Measurements from ENCODE around the gene ZNF202. TPM values are rescaled to one million over a fixed set of nuclear protein-coding genes. Genes with fewer than 3 reads are reported as not detected.
"Not testable (repeated sequence)": the region's sequence is repeated elsewhere in the genome, so short reads cannot be mapped to it uniquely, and the experiment has no call there.

Gene ZNF202
- total and polyA plus RNA-seq, 9 donors, result 13.0 to 22.8 (median 16.7) TPM

- no CpG with 5 or more reads among the region's 1 CpG for whole genome bisulfite sequencing (ENCODE audit: insufficient coverage)
These were observed 24.1 kb upstream of the ZNF202 start for GRCh38 chr11:123765601-123766000.

GRCh38 chr11:123762422-123762821 is 21.0 kb upstream of the ZNF202 start:
- H3K4me3 ChIP-seq (ENCODE audit: low read length), result no peak overlapping the region
- no peaks in the 10 kb centered on the region for H3K4me1 ChIP-seq (ENCODE audit: control insufficient read depth, insufficient read depth, low read length)
- peaks cover 6% of the 10 kb centered on the region for H3K9me3 ChIP-seq (replicated peaks; ENCODE audit: control insufficient read depth, low read depth, low read length)
- DNase-seq, result no peak
- H3K27me3 ChIP-seq (ENCODE audit: control insufficient read depth, insufficient read depth, low read length), result no peaks in the 10 kb centered on the region
- H3K27ac ChIP-seq (ENCODE audit: low read length), result no peak overlapping the region
- H3K36me3 ChIP-seq (ENCODE audit: control insufficient read depth, insufficient read depth, low read length), result no peaks in the 10 kb centered on the region

More at GRCh38 chr11:123765601-123766000, 24.1 kb upstream of the ZNF202 start:
- no peak for DNase-seq
- Histone ChIP-seq H3K36me3 (ENCODE audit: control insufficient read depth, insufficient read depth, low read length) (no peaks in the 10 kb centered on the region), H3K9me3 (replicated peaks; ENCODE audit: control insufficient read depth, low read depth, low read length) (peaks cover 6% of the 10 kb centered on the region), H3K4me1 (ENCODE audit: control insufficient read depth, insufficient read depth, low read length) (no peaks in the 10 kb centered on the region), H3K4me3 (ENCODE audit: low read length) (no peak overlapping the region), H3K27ac (ENCODE audit: low read length) (no peak overlapping the region), H3K27me3 (ENCODE audit: control insufficient read depth, insufficient read depth, low read length) (no peaks in the 10 kb centered on the region)

- Histone ChIP-seq H3K4me3 (ENCODE audit: low read length) (no peak overlapping the region), H3K4me1 (ENCODE audit: control insufficient read depth, insufficient read depth, low read length) (no peaks in the 10 kb centered on the region), H3K9me3 (replicated peaks; ENCODE audit: control insufficient read depth, low read depth, low read length) (peaks cover 6% of the 10 kb centered on the region), H3K27me3 (ENCODE audit: control insufficient read depth, insufficient read depth, low read length) (no peaks in the 10 kb centered on the region), H3K36me3 (ENCODE audit: control insufficient read depth, insufficient read depth, low read length) (no peaks in the 10 kb centered on the region), H3K27ac (ENCODE audit: low read length) (no peak overlapping the region)
- DNase-seq, result no peak
- no CpG with 5 or more reads among the region's 1 CpG for WGBS (ENCODE audit: insufficient coverage)
These were observed 19.4 kb upstream of the ZNF202 start for GRCh38 chr11:123760894-123761293.

GRCh38 chr11:123757976-123758375 is 16.5 kb upstream of the ZNF202 start:
- Histone ChIP-seq H3K27ac (ENCODE audit: low read length) (no peak overlapping the region), H3K4me3 (ENCODE audit: low read length) (no peak overlapping the region), H3K36me3 (ENCODE audit: control insufficient read depth, insufficient read depth, low read length) (no peaks in the 10 kb centered on the region), H3K9me3 (replicated peaks; ENCODE audit: control insufficient read depth, low read depth, low read length) (peaks cover 6% of the 10 kb centered on the region), H3K4me1 (ENCODE audit: control insufficient read depth, insufficient read depth, low read length) (no peaks in the 10 kb centered on the region), H3K27me3 (ENCODE audit: control insufficient read depth, insufficient read depth, low read length) (no peaks in the 10 kb centered on the region)
- no CpG with 5 or more reads among the region's 3 CpGs for WGBS (ENCODE audit: insufficient coverage)
- DNase-seq, result no peak

GRCh38 chr11:123755813-123756212 is 14.4 kb upstream of the ZNF202 start:
- 78% methylated on average over 1 of the region's 3 CpGs for WGBS (ENCODE audit: insufficient coverage)
- no peak overlapping the region for H3K4me3 ChIP-seq (ENCODE audit: low read length)

GRCh38 chr11:123755344-123755743 is 13.9 kb upstream of the ZNF202 start:
- DNase-seq, result no peak
- H3K4me3 ChIP-seq (ENCODE audit: low read length), result no peak overlapping the region

More at GRCh38 chr11:123755813-123756212, 14.4 kb upstream of the ZNF202 start:
- Histone ChIP-seq H3K9me3 (replicated peaks; ENCODE audit: control insufficient read depth, low read depth, low read length) (no peaks in the 10 kb centered on the region), H3K4me1 (ENCODE audit: control insufficient read depth, insufficient read depth, low read length) (no peaks in the 10 kb centered on the region), H3K27ac (ENCODE audit: low read length) (no peak overlapping the region), H3K36me3 (ENCODE audit: control insufficient read depth, insufficient read depth, low read length) (no peaks in the 10 kb centered on the region), H3K27me3 (ENCODE audit: control insufficient read depth, insufficient read depth, low read length) (no peaks in the 10 kb centered on the region)
- DNase-seq, result no peak

GRCh38 chr11:123754101-123754568 is 12.7 kb upstream of the ZNF202 start, which contains the start of gene OR6X1:
TSS of gene OR6X1 (minus strand) at chr11:123754518. CDS start at chr11:123754518, 0 bp downstream.
- DNase-seq, result no peak
- H3K4me1 ChIP-seq (ENCODE audit: control insufficient read depth, insufficient read depth, low read length), result no peaks in the 10 kb centered on the region
- no peak within 1 kb of the TSS for H3K4me3 ChIP-seq (ENCODE audit: low read length)
- H3K36me3 ChIP-seq (ENCODE audit: control insufficient read depth, insufficient read depth, low read length), result no peaks in the 10 kb centered on the region
- H3K27me3 ChIP-seq (ENCODE audit: control insufficient read depth, insufficient read depth, low read length), result no peaks in the 10 kb centered on the region
- no peaks in the 10 kb centered on the region for H3K9me3 ChIP-seq (replicated peaks; ENCODE audit: control insufficient read depth, low read depth, low read length)
- WGBS (ENCODE audit: insufficient coverage), result 98% methylated on average over 3 of the region's 3 CpGs
- no peak within 1 kb of the TSS for H3K27ac ChIP-seq (ENCODE audit: low read length)

More at GRCh38 chr11:123755344-123755743, 13.9 kb upstream of the ZNF202 start:
- Histone ChIP-seq H3K36me3 (ENCODE audit: control insufficient read depth, insufficient read depth, low read length) (no peaks in the 10 kb centered on the region), H3K27ac (ENCODE audit: low read length) (no peak overlapping the region), H3K27me3 (ENCODE audit: control insufficient read depth, insufficient read depth, low read length) (no peaks in the 10 kb centered on the region), H3K4me1 (ENCODE audit: control insufficient read depth, insufficient read depth, low read length) (no peaks in the 10 kb centered on the region), H3K9me3 (replicated peaks; ENCODE audit: control insufficient read depth, low read depth, low read length) (no peaks in the 10 kb centered on the region)

- Histone ChIP-seq H3K4me1 (ENCODE audit: control insufficient read depth, insufficient read depth, low read length) (no peaks in the 10 kb centered on the region), H3K27me3 (ENCODE audit: control insufficient read depth, insufficient read depth, low read length) (no peaks in the 10 kb centered on the region), H3K27ac (ENCODE audit: low read length) (no peak overlapping the region), H3K4me3 (ENCODE audit: low read length) (no peak overlapping the region), H3K9me3 (replicated peaks; ENCODE audit: control insufficient read depth, low read depth, low read length) (no peaks in the 10 kb centered on the region), H3K36me3 (ENCODE audit: control insufficient read depth, insufficient read depth, low read length) (no peaks in the 10 kb centered on the region)
- no peak for DNase-seq
These were observed 11.7 kb upstream of the ZNF202 start for GRCh38 chr11:123753110-123753509.

- Histone ChIP-seq H3K36me3 (ENCODE audit: control insufficient read depth, insufficient read depth, low read length) (no peaks in the 10 kb centered on the region), H3K27ac (ENCODE audit: low read length) (no peak overlapping the region), H3K9me3 (replicated peaks; ENCODE audit: control insufficient read depth, low read depth, low read length) (no peaks in the 10 kb centered on the region), H3K4me1 (ENCODE audit: control insufficient read depth, insufficient read depth, low read length) (no peaks in the 10 kb centered on the region), H3K4me3 (ENCODE audit: low read length) (no peak overlapping the region), H3K27me3 (ENCODE audit: control insufficient read depth, insufficient read depth, low read length) (no peaks in the 10 kb centered on the region)
- no CpG with 5 or more reads among the region's 1 CpG for whole genome bisulfite sequencing (ENCODE audit: insufficient coverage)
- no peak for DNase-seq
These were observed 10.3 kb upstream of the ZNF202 start for GRCh38 chr11:123751781-123752180.

- not testable (repeated sequence) for DNase-seq; H3K36me3 ChIP-seq (ENCODE audit: control insufficient read depth, insufficient read depth, low read length); H3K9me3 ChIP-seq (replicated peaks; ENCODE audit: control insufficient read depth, low read depth, low read length); H3K27ac ChIP-seq (ENCODE audit: low read length); H3K4me1 ChIP-seq (ENCODE audit: control insufficient read depth, insufficient read depth, low read length); H3K4me3 ChIP-seq (ENCODE audit: low read length); H3K27me3 ChIP-seq (ENCODE audit: control insufficient read depth, insufficient read depth, low read length)
- WGBS (ENCODE audit: insufficient coverage), result no CpG with 5 or more reads among the region's 2 CpGs
These were observed 6.9 kb upstream of the ZNF202 start for GRCh38 chr11:123748349-123748748.

- Histone ChIP-seq H3K4me3 (ENCODE audit: low read length) (no peak overlapping the region), H3K9me3 (replicated peaks; ENCODE audit: control insufficient read depth, low read depth, low read length) (no peaks in the 10 kb centered on the region), H3K4me1 (ENCODE audit: control insufficient read depth, insufficient read depth, low read length) (peaks cover 7% of the 10 kb centered on the region), H3K27me3 (ENCODE audit: control insufficient read depth, insufficient read depth, low read length) (no peaks in the 10 kb centered on the region), H3K36me3 (ENCODE audit: control insufficient read depth, insufficient read depth, low read length) (no peaks in the 10 kb centered on the region), H3K27ac (ENCODE audit: low read length) (no peak overlapping the region)
- no peak for DNase-seq
- WGBS (ENCODE audit: insufficient coverage), result 14% methylated on average over 1 of the region's 2 CpGs
These were observed 4.4 kb upstream of the ZNF202 start for GRCh38 chr11:123745764-123746451.
